Amniotic epithelial cell (primary cell): ENCODE measurements around the gene SCN4A.

ENCODE experiments used
- DNase-seq: peaks from one replicate; pipeline ENCODE4 v3.0.0-alpha.2; 2010; ENCODE audit warnings: low read depth

Gene SCN4A

DNA sequence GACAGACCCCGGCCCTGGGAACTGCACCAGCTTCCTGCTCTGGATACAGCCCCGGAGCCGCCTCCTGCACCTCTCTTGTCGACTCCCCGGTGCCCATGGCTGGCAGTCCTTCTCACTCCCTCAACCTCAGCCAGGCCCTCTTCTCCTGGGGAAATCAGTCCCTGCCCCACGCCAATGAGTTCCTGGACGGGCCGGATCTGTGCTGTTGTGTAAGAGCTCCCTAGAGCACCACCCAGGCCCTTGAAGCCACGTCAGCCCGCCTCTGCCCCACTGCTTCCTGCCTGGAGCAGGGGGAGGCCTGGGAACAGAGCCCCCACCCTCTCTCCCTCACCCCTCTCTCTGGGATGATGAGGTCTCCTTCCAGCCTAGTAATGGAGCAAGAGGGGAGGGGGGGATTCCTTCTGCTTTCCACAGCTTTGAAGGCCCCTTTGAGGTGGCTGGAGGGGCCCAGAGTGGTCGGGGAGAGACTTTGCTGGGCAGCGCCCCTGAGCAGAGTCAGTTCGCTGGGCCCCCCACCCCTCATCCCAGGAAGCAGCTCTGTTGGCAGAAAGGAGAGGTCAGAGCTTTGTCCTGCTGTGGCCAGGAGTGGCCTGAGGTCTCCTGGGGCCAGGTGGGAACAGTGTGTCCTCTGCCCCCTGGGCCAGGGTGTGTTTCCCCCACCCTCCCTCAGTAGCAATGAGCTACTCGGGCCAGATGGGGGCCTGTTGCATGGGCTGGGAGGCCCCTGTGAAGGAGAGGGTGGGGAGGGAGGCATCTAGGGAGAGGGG lies 29.2 kb upstream of the SCN4A start:
- DNase-seq: peak; percentile 78

DNA sequence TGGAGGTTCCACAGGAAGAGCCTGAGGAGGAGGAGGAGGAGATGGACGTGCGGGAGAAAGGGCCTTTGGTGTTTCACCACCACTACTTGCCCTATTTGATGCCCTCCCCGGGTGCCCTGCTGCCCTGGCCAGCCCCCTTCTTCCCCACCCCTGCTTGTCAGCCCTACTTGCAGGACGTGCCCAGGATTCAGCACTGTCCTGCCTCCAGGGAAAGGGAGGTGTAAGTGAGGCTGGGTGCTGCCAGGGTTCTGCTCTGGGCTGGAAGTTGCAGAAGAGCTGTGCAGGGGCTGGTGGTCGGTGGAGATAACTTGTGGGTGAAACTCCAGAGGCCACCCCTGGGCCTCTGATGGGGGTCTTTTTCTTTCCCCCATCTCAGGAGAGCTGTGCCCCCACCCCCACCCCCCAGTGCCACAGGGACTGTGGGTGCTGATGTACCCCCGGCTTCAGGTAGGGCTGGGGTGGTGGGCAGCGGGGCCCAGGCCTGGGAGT lies 28.4 kb upstream of the SCN4A start:
- no peak for DNase-seq

DNA sequence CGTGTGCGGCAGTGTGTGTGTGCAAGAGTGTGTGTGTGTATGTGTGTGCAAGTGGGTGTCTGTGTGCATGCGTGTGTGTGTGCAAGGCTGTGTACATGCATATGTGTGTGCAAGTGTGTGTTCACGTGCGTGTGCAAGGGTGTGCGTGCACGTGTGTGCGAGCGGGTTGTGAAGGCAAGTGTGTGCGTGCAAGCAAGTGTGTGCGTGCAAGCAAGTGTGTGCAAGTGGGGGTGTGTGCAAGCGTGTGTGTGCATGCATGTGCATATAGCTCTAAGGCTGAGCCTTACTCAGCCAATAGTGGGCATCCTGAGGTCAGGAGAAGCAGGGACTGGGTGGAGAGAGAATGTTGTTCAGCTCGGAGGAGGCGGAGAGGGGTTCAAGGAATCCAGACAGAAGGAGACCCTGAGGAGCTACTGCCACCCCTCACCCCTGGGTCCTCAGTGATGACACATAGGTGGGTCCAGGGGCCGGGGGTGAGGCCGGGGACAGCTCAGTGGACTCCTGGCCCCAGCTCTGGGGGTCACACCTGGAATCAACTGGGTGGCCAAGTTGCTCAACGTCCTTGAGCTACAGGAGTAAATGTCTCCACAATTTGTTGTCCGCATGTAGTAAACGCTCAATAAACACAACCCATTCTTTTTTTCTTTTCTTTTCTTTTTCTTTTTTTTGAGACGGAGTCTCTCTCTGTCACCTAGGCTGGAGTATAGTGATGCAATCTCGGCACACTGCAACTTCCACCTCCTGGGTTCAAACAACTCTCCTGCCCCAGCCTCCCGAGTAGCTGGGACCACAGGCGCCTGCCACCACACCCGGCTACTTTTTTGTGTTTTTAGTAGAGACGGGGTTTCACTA lies 27.2 kb upstream of the SCN4A start:
- DNase-seq: no peak

DNA sequence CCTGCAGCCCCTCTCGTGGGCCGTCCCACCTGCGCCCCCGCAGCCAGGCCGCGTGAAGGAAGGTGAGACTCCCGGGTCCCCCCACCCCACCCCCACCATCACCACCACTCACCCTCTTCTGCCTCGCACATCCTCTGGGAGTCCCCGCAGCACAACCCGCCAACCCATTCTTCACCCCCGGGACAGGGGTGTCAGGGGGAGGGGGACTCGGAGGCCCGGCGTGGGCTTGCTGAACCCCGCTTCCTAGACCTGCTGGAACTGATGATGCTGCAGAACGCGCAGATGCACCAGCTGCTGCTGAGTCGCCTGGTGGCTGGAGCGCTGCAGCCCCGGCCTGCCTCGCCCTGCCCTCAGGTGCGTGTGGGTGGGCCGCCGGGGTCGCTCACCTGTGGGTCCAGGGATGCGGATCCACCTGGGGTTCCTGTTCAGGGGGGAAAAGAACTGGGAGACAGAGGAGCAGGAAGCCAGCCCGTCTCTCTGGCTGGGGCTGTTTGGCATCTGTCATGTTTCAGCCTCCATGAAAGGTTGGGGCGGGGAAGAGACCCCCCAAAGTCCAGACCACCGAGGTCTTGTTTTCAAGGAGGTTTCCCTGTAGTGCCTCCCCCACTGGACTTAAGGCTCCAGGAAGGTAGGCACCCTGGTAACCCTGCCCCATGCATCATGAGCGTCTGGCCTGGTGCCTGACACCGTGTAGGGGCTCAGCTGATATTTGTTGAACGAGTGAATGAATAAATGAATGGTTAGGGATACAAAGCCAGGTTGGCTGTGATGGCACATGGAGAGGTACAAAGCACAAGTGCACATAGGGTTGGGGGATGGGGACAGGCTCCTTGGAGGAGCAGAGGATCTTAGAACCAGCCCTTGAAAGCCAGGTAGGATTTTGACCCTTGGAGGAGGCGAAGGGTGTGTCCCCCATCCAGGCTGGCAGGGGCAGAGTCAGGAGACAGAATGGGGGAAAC lies 26.3 kb upstream of the SCN4A start:
- DNase-seq: no peak

DNA sequence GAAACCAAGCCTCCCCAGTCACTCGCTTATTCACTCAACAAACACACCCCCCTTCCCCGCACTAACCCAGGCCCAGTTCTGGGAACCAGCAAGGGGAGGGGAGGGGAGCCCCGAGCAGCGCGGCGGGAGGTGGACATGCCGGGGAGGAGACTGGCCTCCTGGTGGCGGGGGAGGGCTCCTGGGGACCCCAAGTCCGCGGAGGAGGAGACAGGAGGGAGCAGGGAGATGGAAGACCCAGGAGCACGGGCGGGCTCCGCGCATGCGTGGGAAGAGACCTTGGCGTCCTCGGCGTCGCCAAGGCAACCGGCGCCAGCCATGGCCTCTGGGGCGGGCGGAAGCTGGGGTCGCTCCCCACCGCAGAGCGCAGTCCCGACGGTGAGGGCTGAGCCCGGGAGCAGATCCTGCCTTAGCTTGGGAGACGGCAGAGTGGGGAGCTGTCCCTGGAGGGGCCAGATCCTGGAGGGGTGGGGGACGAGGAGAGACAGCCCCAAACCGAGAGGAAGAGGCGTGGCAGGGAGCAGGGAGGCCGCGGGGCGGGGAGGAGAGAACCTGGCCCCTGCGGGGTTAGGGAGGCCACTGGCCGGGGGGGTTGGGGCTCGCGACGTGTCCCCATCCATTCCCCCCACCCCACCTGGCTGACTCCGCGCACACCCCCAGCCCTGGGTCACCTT lies 25.5 kb upstream of the SCN4A start, which contains the start of gene PRR29:
PRR29 (plus strand) TSS at position 302 of the 671 bp plus-strand sequence; CDS start at position 316, 14 bp downstream.
- DNase-seq: peak; percentile 37

DNA sequence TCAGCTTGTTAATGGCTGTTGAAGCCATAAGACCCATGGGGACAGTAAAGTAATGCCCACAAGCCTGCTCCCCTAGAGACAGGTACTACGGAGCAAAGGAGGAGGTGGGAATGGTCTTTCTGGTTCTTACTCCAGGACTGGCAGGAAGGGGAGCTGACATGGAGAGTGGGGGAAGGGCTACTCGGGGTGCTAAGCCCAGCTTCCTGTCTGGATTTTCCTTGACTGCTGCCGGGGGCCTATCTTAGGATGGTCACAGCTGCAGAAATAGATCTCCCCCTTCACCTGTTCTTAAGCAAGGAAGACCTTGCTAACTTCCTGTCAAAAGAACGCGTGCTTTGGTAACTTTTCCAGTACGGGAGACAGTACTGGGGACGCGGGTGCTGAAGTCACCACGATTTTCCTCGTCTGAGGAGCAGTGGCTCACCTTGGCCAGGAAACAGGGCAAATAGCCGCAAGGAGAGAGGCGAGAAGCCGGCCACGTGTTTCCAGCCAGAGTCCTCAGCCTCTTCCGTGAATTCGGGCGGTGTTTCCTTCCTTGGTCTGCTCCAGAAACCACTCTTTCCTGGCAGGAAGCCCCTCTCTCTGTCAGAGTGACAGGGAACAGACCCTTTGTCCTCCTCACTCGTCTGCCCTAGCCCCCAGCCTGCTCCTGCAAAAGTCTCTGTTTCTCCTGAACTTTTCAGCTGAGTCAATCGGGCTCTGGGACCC lies 24.8 kb upstream of the SCN4A start:
- DNase-seq: no peak

DNA sequence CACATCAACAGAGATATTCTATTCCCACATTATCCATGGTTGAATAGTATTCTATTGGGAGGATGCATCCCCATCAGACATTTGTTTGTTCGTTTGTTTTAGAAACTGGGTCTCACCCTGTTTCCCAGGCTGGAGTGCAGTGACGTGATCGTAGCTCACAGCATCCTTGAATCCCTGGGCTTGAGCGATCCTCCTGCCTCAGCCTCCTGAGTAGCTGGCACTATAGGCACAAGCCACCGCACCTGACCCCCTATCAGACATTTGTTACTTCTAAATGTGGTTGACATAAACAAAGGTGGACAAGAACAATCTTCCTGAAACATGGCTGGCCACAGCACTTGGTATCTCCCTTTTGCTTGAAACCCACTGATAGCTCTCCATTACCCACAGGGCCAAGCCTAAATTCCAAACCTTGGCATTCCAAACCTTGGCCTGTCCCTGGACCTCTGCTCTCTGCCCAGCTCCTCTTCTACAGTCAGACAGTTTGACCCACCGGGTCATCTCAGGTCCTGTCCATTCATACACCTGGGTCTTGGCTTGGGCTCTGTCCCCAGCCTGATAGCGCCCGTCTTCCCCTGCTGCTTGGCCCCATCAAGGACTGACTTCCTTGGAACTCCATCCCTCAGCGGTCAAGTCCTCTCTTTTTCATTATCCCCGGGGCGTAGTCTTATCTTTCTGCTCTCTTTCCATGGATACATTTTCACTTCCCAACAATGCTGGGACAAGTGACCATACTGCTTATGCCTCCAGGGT lies 23.9 kb upstream of the SCN4A start:
- no peak for DNase-seq

DNA sequence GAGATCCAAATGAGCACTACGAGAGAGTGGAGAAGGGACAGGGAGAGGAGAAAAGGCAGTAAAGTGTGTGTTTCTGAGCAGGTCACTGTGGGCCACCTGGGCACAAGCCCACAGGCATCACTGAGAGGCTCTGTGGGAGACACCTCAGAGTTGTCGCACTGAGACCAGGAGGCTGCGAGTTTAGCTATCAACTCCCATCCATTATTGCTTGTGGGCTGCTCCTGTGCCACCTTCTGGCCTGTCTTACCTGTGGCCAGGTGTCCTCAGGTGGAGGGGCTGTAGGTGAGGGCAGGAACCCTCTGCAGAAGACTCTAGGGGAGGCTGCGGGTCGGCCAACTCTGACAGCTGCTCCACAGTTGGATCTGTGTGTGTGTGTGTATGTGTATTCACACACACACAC lies 22.9 kb upstream of the SCN4A start:
- DNase-seq: no peak

DNA sequence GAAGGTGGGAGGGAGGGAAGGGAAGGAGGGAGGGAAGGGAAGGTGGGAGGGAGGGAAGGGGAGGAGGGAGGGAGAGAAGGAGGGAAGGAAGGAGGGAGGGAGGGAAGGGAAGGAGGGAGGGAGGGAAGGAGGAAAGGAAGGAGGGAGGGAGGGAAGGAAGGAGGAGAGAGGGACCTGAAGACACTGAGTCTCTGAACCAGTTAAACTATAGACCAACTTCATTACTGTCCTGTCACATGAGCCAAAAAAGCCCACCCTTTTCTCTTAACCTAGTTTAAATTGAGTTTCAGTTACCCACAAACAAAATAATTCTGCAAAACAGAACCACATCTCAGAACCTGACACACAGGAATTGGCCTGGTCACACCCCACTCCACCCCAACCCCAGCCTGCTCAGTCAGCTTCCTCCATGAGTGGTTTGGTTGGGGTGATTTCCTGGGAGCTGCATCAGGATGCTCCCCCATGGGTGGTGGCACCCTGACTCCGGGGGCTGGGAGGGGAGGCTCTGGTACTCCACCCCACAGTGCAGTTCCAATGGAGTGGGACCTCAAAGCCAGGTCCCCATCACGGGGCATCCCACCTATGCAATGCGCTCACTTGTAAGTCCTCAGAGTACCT lies 20.8 kb upstream of the SCN4A start:
- no peak for DNase-seq

DNA sequence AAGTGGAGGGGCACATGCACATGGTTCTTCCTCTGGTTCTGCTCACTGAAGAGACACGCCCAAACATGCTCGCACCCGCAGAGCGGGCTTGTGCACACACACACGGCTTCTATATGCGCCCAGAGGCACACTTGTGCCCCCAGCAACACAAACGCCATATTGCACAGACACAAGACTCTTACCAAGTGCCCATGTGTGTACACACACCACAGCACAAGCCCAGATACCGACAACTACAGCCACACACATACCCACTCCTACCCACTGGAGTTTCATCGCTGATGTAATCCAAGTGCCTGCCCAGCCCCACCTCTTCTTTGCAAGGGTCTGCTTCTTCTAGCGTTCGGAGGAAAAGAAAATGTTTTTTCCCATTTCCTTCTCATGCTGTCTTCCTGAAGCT lies 18.9 kb upstream of the SCN4A start:
- DNase-seq: no peak

DNA sequence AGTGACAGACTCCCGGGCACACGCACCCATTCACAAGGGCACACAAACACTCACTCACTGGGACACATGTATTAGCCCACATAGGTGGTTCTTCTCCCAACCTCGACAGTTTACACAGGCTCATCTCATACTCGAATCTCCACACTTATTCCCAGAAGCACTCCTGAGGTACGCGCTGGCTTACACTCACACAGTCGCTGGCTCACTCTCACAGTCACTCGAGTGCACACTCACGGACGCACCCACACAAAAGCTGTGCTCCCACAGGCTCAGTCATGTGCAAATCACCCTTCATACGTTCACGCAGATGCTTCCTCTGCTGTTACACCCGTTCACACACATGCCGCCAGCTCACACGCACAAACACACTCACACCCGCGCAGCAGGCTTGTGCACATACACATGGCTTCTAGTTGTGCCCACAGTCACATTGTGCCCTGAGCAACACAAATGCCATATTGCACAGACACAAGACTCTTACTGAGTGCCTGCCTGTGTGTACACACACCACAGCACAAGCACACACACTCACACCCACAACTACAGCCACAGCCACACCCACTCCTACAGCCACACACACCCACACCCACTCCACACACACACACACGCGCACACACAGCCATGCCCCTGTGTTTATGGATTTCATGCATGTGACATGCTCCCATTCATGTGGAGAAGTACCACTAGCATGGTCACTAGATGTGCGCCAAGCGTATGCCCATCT lies 17.1 kb upstream of the SCN4A start:
- no peak for DNase-seq

DNA sequence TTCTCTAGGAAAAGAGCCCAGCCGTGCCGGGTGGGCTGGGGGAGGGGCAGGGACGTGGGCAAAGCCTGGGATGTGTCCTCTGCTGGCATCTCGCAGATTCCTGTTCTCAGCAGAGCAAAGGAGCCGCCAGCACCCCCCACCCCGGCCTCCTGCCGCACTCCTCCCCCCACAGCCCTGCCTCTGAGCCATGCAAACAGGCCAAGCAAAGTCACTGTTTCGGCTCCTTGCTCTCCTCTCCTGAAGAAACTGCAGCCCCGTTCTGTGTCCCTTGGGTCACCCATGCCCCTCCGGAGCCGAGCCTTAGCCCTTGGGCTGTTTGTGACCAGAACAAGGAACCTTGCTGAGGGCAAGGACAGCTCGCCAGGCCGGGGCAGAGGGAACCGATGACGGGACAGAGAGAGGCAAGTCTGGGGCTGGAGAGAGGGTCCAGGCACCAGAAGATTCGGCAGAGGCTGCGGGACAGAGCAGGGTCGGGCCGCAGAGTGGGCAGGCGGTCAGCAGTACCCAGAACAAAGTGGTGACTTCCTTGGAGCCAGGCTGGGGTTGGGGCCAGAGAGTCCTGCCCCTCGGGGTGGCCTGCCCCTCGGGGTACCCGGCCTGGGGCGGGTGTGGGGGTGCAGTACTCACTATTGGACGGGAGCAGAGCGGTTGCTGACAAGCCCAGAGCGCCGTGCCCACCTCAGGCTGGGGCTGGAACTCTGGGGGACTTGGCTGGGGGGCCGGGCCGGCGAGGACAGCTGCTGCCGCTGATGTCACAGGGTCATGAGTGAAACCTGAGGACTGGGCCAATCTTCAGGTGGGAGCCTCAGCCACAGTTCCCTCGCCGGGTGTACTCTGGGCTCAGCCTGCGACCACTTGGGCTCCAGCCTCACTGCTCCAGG lies 16.3 kb upstream of the SCN4A start:
- DNase-seq: peak; percentile 35

DNA sequence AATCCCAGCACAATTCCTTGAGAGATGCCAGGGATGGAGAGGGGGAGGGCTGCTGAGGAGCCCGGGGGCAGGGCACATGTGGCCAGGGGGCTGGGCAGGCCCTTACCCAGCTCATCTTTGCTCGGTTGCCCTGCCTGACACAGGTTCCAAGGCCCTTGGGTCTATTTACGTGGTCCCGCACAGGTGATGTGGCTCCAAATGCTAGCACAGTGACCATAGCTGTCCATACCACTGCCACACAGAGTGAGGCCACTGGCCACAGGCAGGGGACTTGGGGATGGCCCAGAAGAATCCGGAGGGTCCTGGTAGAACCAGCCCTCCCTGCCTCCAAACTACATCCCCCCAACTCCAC lies 15.4 kb upstream of the SCN4A start:
- DNase-seq: no peak

DNA sequence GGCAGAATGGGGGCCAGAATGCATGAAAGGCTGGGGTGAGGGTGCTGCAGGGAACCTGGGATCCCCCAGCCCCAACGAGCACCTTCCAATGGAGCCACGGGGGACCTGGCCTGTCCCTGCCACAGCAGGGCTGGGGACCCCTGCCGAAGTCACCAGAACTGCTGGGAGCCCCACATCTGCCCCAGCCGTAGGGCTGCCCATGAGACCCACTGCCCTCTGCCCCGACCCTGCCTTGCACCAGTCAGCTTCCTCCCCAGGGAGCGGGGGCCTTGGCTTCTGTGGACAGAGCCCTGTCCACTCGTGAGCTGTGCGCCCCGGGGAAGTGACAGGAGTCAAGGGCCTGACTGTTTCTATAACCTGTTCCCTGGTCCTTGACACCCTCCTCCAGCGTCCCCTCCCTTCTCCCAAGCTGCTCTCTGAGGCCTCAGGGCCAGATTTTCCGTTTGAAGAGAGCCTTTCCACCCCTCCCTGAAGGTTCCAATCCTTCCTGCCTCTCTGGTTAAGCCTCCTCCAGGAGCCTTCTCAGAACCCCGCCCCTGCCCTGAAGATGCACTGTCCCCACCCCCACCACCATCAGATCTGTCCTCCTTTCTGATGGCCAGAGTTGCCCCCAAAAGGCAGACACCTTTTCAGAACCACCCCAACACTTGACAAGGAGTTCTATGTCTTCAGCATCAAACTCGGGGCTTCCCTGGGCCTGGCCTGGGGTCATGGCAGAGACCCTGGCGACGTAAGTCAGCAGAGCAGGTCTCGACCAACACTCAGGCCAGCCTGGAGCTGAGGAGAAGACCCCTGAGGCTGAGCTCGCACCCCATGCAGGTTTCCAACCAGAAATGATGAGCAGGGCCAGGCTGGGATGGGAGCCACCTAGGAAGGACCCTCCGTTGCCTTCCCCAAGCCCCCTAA lies 14.8 kb upstream of the SCN4A start:
- DNase-seq: no peak

DNA sequence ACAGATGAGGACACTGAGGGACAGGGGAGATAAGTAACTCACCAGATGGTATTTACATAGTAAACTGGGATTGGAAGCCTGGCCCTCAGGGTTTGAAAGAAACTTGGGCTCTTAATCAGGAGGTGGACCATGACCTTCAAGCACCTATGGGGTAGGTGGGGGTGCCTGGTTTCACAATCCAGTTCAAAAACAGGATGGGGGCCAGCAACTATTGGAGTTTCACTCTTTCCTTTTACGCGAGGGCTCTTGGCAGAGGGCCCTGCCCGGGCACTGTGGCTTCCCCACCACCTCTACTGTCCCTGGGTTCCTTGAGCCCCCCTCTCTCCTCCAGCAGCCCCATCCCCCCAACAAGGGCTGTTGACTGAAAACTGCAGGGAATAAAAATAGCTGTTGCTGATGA lies 14.1 kb upstream of the SCN4A start:
- no peak for DNase-seq

DNA sequence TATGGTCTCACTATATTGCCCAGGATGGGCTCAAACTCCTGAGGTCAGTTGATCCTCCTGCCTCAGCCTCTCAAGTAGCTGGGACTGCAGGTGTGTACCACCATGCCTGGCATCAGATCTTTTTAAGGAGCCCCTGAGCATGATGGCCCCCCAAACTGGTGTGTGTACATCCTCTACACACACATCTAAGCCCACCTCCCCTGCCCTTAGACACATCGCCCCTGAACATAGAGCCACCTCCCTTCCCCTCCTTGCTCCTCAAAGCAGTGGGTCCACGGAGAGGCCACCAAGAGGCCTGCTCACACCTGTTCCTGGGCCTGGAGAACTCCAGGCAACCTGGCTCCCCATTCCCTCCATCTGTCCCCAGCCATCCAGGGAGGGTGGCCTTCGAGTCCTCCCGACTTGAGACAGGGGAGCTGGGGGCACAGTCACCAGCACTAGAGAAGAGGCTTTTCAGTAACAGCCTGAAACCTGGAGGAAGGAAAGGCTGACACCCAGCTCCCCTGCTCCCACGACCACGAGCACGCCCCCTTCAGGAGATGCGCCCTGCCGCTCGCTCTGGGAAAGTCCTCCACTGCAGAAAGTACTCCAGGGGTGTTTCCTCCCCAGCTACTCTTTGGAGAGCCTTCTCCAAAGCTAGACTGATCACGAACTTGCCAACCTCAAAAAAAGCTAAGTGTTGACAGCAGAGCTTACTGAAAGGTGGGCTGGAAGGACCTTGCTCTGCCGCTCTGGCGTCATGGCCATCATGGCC lies 12.8 kb upstream of the SCN4A start:
- DNase-seq: no peak
